Measurements from ENCODE around the gene STK33.
"Not testable (repeated sequence)": the region's sequence is repeated elsewhere in the genome, so short reads cannot be mapped to it uniquely, and the experiment has no call there.

STK33 gene

GRCh38 chr11:8533332-8533731 is 60.7 kb downstream of the STK33 start:
- no peak for DNase-seq

- DNase-seq, result no peak
These were observed 61.6 kb downstream of the STK33 start for GRCh38 chr11:8532475-8532874.

- DNase-seq, result no peak
These were observed 62.0 kb downstream of the STK33 start for GRCh38 chr11:8531982-8532381.

- peak; percentile 15 for DNase-seq
These were observed 62.7 kb downstream of the STK33 start for GRCh38 chr11:8531312-8531711.

GRCh38 chr11:8527939-8528338 is 66.1 kb downstream of the STK33 start:
- no peak for DNase-seq

GRCh38 chr11:8523396-8523795 is 70.6 kb downstream of the STK33 start:
- no peak for DNase-seq

- no peak for DNase-seq
These were observed 81.5 kb downstream of the STK33 start for GRCh38 chr11:8512547-8512946.

GRCh38 chr11:8503910-8504364 is 90.1 kb downstream of the STK33 start:
- no peak for DNase-seq

- DNase-seq, result no peak
These were observed 92.2 kb downstream of the STK33 start for GRCh38 chr11:8501836-8502235.

- DNase-seq, result no peak
These were observed 105.6 kb downstream of the STK33 start for GRCh38 chr11:8488395-8488794.

GRCh38 chr11:8487261-8487660 is 106.8 kb downstream of the STK33 start:
- DNase-seq, result no peak

GRCh38 chr11:8484251-8484650 is 109.8 kb downstream of the STK33 start:
- DNase-seq, result no peak

GRCh38 chr11:8480858-8481257 is 113.2 kb downstream of the STK33 start:
- no peak for DNase-seq

- no peak for DNase-seq
These were observed 116.3 kb downstream of the STK33 start for GRCh38 chr11:8477680-8478079.

- DNase-seq, result no peak
These were observed 116.9 kb downstream of the STK33 start for GRCh38 chr11:8477151-8477550.

GRCh38 chr11:8467806-8468205 is 126.2 kb downstream of the STK33 start:
- DNase-seq, result not testable (repeated sequence)

- DNase-seq, result not testable (repeated sequence)
These were observed 126.7 kb downstream of the STK33 start for GRCh38 chr11:8467356-8467755.

GRCh38 chr11:8466884-8467283 is 127.1 kb downstream of the STK33 start:
- DNase-seq, result not testable (repeated sequence)

- DNase-seq, result no peak
These were observed 134.2 kb downstream of the STK33 start for GRCh38 chr11:8459711-8460399.

GRCh38 chr11:8442301-8442700 is 151.7 kb downstream of the STK33 start:
- peak; percentile 42 for DNase-seq

- DNase-seq, result no peak
These were observed 153.4 kb downstream of the STK33 start for GRCh38 chr11:8440649-8441048.

- DNase-seq, result no peak
These were observed 164.5 kb downstream of the STK33 start for GRCh38 chr11:8429483-8429882.

GRCh38 chr11:8426076-8426475 is 168.0 kb downstream of the STK33 start:
- DNase-seq, result no peak

GRCh38 chr11:8415195-8415594 is 178.8 kb downstream of the STK33 start:
- no peak for DNase-seq
